Thyroid gland (tissue), 4 donors: ENCODE measurements around the gene DOHH.

ENCODE experiments used
- POLR2A ChIP-seq, 2 donors: fragments of 450-650 bp; IDR thresholded peaks; one replicate each; pipeline ENCODE4 v1.6.1; 2017; ENCODE audit warnings: antibody characterized with exemption in 2 of 2, mild to moderate bottlenecking in 2 of 2, moderate library complexity in 1 of 2
- TF ChIP-seq, protein P1 (sequence below), 6 experiments: fragments of 200-600 bp in 3 of 6; fragments of 450-650 bp in 3 of 6; sonication (generic) in 3 of 6; IDR thresholded peaks; one replicate each; pipeline ENCODE4 v1.5.1; 2016 to 2019; ENCODE audit warnings: antibody characterized with exemption in 6 of 6, mild to moderate bottlenecking in 2 of 6, inconsistent platforms in 1 of 6, moderate library complexity in 1 of 6

GRCh38 chr19:3497757-3498520, 2.5 kb downstream of the DOHH start:
- TF ChIP-seq, protein P1, sequence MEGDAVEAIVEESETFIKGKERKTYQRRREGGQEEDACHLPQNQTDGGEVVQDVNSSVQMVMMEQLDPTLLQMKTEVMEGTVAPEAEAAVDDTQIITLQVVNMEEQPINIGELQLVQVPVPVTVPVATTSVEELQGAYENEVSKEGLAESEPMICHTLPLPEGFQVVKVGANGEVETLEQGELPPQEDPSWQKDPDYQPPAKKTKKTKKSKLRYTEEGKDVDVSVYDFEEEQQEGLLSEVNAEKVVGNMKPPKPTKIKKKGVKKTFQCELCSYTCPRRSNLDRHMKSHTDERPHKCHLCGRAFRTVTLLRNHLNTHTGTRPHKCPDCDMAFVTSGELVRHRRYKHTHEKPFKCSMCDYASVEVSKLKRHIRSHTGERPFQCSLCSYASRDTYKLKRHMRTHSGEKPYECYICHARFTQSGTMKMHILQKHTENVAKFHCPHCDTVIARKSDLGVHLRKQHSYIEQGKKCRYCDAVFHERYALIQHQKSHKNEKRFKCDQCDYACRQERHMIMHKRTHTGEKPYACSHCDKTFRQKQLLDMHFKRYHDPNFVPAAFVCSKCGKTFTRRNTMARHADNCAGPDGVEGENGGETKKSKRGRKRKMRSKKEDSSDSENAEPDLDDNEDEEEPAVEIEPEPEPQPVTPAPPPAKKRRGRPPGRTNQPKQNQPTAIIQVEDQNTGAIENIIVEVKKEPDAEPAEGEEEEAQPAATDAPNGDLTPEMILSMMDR (IDR thresholded peaks at IDR 0.05): no peak
- TF ChIP-seq POLR2A (IDR thresholded peaks at IDR 0.05): no peak
